Measurements from ENCODE around the gene ARL2BP. TPM values are rescaled to one million over a fixed set of nuclear protein-coding genes. Genes with fewer than 3 reads are reported as not detected.

ARL2BP gene
- total and polyA plus RNA-seq, 10 of the 15 experiments (the other 5 are each of a cell fraction or from before 2014, with no cell fraction given), result 12.5 to 56.6 (median 29.7) TPM

DNA sequence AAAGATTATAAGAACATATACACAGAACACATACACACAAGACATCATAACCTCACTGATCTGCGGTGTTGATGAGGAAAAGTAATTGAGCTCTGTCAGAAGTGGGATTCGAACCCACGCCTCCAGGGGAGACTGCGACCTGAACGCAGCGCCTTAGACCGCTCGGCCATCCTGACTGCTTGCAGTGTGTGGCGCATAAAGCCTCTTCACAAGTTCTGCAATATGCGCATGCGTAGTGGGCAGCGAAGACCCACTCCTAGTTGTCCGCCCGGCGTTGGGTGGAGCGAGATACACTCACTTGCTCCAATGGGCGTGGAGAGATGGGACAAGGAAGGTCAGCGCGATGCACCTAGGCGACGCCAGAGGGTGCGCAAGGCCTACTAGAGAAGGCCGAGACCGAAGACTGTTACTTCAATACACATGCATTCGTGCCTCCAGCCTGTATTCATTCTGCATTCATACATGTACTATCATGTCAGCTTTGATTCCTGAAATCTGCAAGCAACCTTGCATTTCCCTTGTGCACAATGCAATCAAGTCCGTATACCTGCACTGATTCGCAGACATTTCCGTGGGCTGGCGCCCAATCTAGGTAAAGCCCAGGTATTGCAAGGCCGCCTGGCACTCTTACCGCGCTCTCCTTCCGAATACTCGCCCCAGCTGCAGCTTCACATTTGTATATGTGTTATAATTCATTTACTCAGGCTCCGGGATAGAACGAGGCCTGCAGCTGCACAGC lies 55.5 kb downstream of the ARL2BP start (continued):
- TF ChIP-seq, protein P1, sequence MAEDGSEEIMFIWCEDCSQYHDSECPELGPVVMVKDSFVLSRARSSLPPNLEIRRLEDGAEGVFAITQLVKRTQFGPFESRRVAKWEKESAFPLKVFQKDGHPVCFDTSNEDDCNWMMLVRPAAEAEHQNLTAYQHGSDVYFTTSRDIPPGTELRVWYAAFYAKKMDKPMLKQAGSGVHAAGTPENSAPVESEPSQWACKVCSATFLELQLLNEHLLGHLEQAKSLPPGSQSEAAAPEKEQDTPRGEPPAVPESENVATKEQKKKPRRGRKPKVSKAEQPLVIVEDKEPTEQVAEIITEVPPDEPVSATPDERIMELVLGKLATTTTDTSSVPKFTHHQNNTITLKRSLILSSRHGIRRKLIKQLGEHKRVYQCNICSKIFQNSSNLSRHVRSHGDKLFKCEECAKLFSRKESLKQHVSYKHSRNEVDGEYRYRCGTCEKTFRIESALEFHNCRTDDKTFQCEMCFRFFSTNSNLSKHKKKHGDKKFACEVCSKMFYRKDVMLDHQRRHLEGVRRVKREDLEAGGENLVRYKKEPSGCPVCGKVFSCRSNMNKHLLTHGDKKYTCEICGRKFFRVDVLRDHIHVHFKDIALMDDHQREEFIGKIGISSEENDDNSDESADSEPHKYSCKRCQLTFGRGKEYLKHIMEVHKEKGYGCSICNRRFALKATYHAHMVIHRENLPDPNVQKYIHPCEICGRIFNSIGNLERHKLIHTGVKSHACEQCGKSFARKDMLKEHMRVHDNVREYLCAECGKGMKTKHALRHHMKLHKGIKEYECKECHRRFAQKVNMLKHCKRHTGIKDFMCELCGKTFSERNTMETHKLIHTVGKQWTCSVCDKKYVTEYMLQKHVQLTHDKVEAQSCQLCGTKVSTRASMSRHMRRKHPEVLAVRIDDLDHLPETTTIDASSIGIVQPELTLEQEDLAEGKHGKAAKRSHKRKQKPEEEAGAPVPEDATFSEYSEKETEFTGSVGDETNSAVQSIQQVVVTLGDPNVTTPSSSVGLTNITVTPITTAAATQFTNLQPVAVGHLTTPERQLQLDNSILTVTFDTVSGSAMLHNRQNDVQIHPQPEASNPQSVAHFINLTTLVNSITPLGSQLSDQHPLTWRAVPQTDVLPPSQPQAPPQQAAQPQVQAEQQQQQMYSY (CRISPR knock-in tag; IDR thresholded peaks at IDR 0.05), result no peak
- TF ChIP-seq DPF2 (IDR thresholded peaks at IDR 0.05), result no peak
- no peak for TF ChIP-seq TCF3 (IDR thresholded peaks at IDR 0.05; ENCODE audit: borderline replicate concordance, insufficient read depth, low read depth, low read length)
- TF ChIP-seq, protein P2, sequence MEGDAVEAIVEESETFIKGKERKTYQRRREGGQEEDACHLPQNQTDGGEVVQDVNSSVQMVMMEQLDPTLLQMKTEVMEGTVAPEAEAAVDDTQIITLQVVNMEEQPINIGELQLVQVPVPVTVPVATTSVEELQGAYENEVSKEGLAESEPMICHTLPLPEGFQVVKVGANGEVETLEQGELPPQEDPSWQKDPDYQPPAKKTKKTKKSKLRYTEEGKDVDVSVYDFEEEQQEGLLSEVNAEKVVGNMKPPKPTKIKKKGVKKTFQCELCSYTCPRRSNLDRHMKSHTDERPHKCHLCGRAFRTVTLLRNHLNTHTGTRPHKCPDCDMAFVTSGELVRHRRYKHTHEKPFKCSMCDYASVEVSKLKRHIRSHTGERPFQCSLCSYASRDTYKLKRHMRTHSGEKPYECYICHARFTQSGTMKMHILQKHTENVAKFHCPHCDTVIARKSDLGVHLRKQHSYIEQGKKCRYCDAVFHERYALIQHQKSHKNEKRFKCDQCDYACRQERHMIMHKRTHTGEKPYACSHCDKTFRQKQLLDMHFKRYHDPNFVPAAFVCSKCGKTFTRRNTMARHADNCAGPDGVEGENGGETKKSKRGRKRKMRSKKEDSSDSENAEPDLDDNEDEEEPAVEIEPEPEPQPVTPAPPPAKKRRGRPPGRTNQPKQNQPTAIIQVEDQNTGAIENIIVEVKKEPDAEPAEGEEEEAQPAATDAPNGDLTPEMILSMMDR (IDR thresholded peaks at IDR 0.05 in 2 of 3, conservative IDR thresholded peaks at IDR 0.05 in 1 of 3; ENCODE audit: control insufficient read depth in 2 of 3, extremely low read depth in 1 of 3, insufficient read depth in 1 of 3, low read depth in 3 of 3, low read length in 3 of 3), result peak; percentile 95 to 99 (median 99); a peak in 5 of 6 replicates
- TF ChIP-seq, protein P3, sequence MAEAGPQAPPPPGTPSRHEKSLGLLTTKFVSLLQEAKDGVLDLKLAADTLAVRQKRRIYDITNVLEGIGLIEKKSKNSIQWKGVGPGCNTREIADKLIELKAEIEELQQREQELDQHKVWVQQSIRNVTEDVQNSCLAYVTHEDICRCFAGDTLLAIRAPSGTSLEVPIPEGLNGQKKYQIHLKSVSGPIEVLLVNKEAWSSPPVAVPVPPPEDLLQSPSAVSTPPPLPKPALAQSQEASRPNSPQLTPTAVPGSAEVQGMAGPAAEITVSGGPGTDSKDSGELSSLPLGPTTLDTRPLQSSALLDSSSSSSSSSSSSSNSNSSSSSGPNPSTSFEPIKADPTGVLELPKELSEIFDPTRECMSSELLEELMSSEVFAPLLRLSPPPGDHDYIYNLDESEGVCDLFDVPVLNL (IDR thresholded peaks at IDR 0.05; ENCODE audit: low read depth, low read length), result no peak
- TF ChIP-seq STAT3 (IDR thresholded peaks at IDR 0.05; ENCODE audit: low read depth, low read length), result peak; percentile 51; the same call in 1 of the 2 replicates
- TF ChIP-seq, protein P4, sequence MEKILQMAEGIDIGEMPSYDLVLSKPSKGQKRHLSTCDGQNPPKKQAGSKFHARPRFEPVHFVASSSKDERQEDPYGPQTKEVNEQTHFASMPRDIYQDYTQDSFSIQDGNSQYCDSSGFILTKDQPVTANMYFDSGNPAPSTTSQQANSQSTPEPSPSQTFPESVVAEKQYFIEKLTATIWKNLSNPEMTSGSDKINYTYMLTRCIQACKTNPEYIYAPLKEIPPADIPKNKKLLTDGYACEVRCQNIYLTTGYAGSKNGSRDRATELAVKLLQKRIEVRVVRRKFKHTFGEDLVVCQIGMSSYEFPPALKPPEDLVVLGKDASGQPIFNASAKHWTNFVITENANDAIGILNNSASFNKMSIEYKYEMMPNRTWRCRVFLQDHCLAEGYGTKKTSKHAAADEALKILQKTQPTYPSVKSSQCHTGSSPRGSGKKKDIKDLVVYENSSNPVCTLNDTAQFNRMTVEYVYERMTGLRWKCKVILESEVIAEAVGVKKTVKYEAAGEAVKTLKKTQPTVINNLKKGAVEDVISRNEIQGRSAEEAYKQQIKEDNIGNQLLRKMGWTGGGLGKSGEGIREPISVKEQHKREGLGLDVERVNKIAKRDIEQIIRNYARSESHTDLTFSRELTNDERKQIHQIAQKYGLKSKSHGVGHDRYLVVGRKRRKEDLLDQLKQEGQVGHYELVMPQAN (conservative IDR thresholded peaks at IDR 0.05), result no peak; the same call in 1 of the 2 replicates
- TF ChIP-seq, protein P5, sequence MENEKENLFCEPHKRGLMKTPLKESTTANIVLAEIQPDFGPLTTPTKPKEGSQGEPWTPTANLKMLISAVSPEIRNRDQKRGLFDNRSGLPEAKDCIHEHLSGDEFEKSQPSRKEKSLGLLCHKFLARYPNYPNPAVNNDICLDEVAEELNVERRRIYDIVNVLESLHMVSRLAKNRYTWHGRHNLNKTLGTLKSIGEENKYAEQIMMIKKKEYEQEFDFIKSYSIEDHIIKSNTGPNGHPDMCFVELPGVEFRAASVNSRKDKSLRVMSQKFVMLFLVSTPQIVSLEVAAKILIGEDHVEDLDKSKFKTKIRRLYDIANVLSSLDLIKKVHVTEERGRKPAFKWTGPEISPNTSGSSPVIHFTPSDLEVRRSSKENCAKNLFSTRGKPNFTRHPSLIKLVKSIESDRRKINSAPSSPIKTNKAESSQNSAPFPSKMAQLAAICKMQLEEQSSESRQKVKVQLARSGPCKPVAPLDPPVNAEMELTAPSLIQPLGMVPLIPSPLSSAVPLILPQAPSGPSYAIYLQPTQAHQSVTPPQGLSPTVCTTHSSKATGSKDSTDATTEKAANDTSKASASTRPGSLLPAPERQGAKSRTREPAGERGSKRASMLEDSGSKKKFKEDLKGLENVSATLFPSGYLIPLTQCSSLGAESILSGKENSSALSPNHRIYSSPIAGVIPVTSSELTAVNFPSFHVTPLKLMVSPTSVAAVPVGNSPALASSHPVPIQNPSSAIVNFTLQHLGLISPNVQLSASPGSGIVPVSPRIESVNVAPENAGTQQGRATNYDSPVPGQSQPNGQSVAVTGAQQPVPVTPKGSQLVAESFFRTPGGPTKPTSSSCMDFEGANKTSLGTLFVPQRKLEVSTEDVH (IDR thresholded peaks at IDR 0.05; ENCODE audit: low read depth, partially characterized antibody), result no peak
- no peak for TF ChIP-seq CHD2 (IDR thresholded peaks at IDR 0.05; ENCODE audit: borderline replicate concordance, low read depth, low read length)
- TF ChIP-seq, protein P6, sequence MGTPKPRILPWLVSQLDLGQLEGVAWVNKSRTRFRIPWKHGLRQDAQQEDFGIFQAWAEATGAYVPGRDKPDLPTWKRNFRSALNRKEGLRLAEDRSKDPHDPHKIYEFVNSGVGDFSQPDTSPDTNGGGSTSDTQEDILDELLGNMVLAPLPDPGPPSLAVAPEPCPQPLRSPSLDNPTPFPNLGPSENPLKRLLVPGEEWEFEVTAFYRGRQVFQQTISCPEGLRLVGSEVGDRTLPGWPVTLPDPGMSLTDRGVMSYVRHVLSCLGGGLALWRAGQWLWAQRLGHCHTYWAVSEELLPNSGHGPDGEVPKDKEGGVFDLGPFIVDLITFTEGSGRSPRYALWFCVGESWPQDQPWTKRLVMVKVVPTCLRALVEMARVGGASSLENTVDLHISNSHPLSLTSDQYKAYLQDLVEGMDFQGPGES (IDR thresholded peaks at IDR 0.05), result peak; percentile 50; the same call in 1 of the 2 replicates
- no peak for TF ChIP-seq BMI1 (IDR thresholded peaks at IDR 0.05; ENCODE audit: borderline replicate concordance)
- TF ChIP-seq SPI1 (IDR thresholded peaks at IDR 0.05; ENCODE audit: borderline replicate concordance, insufficient read depth, low read depth, low read length), result no peak
- TF ChIP-seq JUND (IDR thresholded peaks at IDR 0.05; ENCODE audit: low read depth, low read length), result 0 out of 2 replicates have a peak, but pooled peaks have one; percentile 42
- no peak for TF ChIP-seq YBX1 (IDR thresholded peaks at IDR 0.05)
- TF ChIP-seq STAT1 (conservative IDR thresholded peaks at IDR 0.05), result peak; percentile 95
